H4 (cell line): ENCODE data around the gene ARHGEF6. TPM values are rescaled to one million over a fixed set of nuclear protein-coding genes. Genes with fewer than 3 reads are reported as not detected.
"Not testable (repeated sequence)": the region's sequence is repeated elsewhere in the genome, so short reads cannot be mapped to it uniquely, and the experiment has no call there.

Source experiments
- DNase-seq: peaks from one replicate; pipeline ENCODE4 v3.0.0-alpha.2; 2015; ENCODE audit warnings: low spot score
- total RNA-seq: library from RNA; depleted of rRNA; stranded (reverse); fragments of >200 nt; shearing (Covaris generic); gene quantifications from 2 replicates; pipeline ENCODE4 v1.2.3, GENCODE V29; 2014

Gene ARHGEF6
- total RNA-seq, 1 experiment from 2014 or later = 6.6 TPM

DNA sequence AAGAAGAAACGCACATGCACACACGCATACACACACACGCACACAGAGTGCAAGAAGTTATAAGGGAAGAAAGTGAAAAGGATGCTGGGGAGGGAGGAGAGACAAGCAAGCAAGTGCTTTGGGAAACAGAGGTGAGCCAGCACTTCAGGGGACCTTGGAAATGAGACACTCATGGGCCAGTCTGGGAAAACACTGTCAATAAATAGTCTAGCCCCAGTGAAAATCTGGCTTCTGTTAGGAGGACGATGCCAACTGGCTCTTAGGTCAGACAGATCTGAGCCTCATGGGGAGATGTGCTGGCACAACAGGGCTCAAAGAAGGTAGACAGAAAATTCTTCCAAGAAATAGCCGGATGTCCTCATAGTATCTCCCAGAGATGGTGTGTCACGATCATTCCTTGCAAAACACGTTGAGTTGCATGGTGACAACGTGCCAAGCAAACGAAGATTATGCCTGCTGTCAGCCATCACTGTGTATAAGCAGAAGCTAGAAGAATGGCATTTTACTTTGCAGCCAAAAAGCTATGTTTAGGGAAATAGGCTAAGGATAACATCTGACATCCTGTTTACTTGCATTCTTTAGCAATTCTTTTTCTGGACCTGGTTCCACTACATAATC, 557 bp upstream of the ARHGEF6 start:
- no peak for DNase-seq

DNA sequence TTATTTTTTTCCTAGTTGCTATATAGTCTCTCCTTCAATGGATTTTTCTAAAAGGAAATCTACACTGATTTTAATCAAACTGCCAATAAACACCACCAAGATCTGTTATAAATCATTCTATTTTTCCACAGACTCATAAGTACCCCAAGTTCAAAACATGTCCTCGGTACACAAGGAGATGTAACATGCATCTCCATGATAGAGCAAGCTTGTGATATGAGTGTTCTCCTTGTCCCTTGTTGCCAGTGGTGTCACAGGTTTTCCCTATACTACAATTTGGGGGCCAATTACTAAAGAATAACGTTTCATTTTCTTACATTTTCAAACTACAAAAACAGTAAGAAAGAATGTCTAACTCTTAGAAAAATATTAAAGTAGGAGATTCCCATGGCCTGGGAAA, 491 bp downstream of the ARHGEF6 start:
- no peak for DNase-seq

DNA sequence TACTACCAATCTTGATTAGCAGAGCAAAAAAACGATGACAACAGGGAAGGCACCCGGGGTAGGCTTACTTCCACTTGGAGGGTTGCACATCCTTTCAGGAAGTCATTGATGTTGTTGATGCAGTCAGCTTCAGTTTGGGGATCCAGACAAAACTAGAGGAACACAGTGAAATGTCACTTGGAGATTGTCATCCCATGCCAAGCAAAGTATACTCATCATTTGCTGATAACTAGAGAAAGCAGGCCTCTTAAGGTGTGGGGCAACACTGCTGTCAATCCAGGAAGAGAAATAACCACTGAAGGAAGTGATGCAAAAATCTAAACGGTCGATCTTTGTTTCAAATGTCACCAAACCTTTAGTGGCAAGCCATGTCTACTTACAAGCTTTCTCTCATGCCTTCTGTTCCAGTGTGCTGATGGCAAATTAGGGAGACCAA, 1.4 kb downstream of the ARHGEF6 start:
- DNase-seq = no peak

DNA sequence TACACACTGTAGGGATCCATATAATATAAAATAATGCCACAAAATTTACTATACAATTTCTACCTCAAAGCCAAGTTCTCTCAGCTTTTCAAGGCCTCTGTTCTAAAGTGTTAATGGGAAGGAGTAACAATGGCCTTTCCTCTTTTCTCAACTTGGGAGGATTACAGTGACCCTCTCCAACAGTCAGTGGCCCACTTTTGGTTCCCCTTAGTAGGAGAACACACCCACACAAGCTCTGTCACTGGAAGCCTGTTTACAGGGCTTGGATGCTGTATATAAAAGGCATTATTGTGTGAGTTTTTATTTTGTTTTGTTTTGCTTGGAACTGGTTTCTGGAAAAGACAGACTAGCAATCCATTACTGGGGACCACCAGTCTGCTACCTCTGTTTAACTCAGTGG, 1.8 kb downstream of the ARHGEF6 start:
- no peak for DNase-seq

- DNase-seq = no peak
Measured at GRCh38 chrX:136778020-136778419, 2.7 kb downstream of the ARHGEF6 start.

GRCh38 chrX:136773648-136774047, 7.1 kb downstream of the ARHGEF6 start:
- DNase-seq = no peak

DNA sequence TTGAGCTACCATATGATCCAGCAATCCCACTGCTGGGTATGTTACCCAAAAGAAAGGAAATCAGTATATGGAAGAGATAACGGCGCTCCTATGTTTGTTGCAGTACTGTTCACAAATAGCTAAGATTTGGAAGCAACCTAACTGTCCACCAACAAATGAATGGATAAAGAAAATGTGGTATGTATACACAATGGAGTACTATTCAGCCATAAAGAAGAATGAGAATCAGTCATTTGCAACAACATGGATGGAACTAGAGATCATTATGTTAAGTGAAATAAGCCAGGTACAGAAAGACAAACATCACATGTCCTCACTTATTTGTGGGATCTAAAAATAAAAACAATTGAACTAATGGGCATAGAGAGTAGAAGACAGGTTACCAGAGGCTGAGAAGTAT, 8.9 kb downstream of the ARHGEF6 start:
- DNase-seq = not testable (repeated sequence)

DNA sequence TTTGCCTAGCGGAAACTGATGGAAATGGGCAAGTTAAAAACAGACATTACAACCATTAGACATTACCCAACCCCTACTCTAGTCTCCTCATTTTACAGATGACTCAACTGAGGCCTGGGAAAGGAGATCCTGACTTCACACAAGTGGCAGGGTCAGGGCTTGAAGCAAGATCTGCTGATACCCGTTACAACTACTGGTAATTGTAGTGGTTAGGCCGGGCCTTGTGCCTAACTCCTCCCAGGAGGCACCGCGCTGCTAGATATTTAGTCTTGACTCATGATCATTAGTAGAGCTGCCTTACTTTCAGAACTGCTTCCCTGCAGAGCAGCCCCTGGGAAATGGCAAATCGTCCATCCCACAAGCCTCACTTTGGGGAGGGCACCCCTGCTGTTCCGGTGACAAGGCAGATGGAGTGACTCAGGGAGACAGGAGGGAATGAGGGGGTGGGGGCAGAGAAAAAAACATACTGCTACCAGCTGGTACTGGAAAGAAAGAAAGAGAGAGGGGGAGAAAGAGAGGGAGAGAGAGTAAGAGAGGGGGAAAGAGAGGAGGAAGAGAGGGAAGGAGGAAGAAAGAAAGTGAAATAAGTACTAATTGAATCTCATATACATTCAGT, 12.2 kb downstream of the ARHGEF6 start:
- peak; percentile 94 for DNase-seq

GRCh38 chrX:136767104-136767941, 13.4 kb downstream of the ARHGEF6 start:
- peak; percentile 57 for DNase-seq

GRCh38 chrX:136766785-136767103, 14.0 kb downstream of the ARHGEF6 start:
- DNase-seq = no peak

DNA sequence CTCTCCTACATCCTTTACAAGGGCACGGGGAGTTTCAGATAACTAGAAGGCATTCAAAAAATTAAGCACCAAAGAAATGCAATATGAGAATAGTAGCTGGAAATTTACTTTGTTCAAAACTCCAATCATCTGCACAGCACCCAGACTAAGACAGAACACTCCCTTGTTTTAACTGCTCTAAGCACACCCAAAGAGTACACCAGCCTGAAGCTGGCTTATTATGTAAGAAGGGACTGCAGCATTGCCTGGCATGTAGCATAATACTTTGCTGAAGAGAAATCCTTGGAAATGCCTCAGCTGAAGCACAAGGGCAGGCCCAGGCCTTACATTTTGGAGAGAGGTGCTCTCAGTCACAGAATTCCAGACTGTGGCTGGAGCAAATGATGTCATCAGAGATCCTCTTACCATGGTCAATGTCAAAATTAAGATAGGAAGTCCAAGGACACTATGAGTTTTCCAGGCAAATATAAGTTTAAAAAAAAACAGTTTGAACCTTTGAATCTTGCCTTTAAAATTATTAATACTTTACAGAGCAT, 14.8 kb downstream of the ARHGEF6 start:
- no peak for DNase-seq

GRCh38 chrX:136764206-136764605, 16.5 kb downstream of the ARHGEF6 start:
- DNase-seq = no peak

DNA sequence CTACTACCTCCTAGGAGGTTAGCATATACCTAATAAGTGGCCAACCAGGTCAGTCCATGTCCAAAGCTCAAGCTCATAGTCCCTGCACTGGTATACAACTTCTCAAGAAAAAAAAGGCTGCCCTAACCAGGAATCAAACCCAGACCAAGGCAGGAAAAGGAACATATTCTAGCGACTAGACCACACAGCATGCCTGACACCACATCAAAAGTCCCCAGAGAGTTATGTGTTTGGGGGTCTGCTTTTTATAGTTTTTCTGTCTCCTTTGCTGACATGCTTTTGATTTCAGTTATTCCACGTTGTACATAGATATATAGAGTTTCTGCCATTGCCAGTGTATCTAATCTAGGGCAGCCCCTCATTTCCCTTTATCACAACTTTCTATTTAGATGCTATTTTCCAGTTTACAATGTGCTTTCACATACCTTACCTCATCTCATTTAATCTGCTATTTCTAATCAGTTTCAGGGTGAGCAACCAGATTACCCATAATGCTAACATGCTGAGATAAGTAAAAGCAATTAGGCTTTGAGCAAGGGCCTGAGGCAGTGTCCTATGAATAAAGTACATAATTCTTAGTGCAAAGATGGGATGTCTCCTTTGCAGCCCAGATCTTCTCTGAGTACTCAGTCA, 17.8 kb downstream of the ARHGEF6 start:
- DNase-seq = no peak

- DNase-seq = no peak
Measured at GRCh38 chrX:136761421-136761820, 19.3 kb downstream of the ARHGEF6 start.

- no peak for DNase-seq
Measured at GRCh38 chrX:136759968-136760367, 20.8 kb downstream of the ARHGEF6 start.

DNA sequence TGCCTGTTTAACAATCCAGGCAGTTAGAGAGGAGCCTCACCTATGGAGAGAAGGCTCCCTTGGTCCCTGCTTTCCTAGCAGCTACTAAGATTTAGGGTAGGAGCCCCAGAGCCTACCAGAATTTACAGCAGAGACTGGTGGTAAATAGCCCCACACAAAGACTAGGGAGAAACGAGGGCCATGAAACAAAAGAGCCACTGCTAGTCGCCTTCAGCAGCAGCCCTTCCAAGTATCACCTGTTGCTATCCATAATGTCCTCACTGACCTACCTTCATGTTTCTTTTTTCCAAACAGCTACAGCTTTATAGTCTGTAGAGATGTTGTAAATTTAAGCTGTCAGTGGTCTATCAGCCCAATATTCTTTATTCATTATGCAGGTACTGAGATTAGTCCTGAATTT, 25.3 kb downstream of the ARHGEF6 start:
- DNase-seq = no peak

DNA sequence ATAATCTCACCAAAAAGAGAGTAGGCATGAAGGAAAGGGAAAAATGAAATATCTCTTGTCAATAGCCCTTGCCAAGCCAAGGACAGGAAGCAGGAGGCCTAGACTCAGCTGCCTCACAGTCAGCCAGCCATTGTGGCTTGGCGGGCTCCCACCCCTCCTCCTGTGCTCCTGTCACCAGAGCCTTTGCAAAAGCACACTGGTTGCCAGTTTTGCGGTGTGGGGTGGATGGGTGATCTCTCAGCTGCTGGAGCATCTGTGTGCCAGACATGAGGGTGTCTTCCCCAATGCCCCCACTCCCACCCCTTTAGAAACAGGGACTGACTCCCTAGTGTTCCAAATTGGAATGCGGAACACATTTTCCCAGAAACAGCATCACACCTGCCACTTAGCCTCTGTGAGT, 26.1 kb downstream of the ARHGEF6 start:
- no peak for DNase-seq

DNA sequence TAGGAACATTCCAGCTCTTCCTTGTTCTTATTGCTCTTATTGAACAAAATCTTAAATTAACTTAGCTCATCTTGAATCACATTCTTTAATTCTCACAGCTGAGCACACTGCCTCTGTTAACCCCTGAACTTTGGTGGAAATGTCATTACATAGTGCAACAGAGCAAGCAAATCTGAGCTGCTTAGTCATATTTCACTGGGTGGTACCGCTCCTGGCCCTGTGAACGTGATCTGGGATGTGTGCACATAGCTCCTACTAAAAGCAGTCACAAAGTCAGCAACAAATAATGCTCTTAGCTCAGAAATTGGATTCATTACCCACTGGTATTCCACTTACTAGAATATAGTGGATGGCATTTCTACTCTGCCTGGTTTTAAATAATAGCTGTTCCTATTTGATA, 27.9 kb downstream of the ARHGEF6 start:
- no peak for DNase-seq

- no peak for DNase-seq
Measured at GRCh38 chrX:136752346-136752745, 28.4 kb downstream of the ARHGEF6 start.

DNA sequence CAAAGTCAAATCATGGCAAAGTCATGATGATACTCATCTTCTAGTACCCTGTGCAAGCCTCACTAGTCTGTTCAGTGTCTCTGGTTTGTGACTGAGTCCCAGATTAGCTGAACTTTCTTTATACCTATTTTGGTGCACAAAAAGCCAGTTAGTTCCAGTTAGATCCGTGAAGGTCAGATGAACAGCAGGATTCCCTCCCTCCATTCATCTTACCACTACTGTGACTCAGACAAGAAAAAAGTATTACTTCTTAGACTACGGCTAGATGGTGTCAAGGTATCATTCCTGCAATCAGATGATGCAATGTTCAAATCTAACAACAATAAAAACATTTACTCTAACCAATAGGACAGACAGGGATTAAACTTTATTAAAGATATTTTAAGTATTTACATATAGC, 30.4 kb downstream of the ARHGEF6 start:
- DNase-seq = peak; percentile 12

GRCh38 chrX:136747003-136747986, 33.4 kb downstream of the ARHGEF6 start:
- no peak for DNase-seq
